Osteocyte (in vitro differentiated cells): Measurements from ENCODE around the gene MANSC4. TPM values are rescaled to one million over a fixed set of nuclear protein-coding genes. Genes with fewer than 3 reads are reported as not detected.

Experiments used
- DNase-seq: peaks from one replicate; pipeline ENCODE4 v3.0.0; 2021; ENCODE audit warnings: mixed read lengths; ENCODE audit not compliant: unreplicated experiment; ENCODE audit errors: extremely low spot score
- H3K27ac Mint-ChIP-seq: one replicate; pipeline ENCODE4 v1.8.0; 2021; ENCODE audit warnings: mild to moderate bottlenecking, mixed read lengths; ENCODE audit not compliant: unreplicated experiment
- H3K27me3 Mint-ChIP-seq: one replicate; pipeline ENCODE4 v1.8.0; 2021; ENCODE audit warnings: mixed read lengths; ENCODE audit not compliant: unreplicated experiment
- H3K36me3 Mint-ChIP-seq: one replicate; pipeline ENCODE4 v1.8.0; 2021; ENCODE audit warnings: mixed read lengths; ENCODE audit not compliant: unreplicated experiment
- H3K4me1 Mint-ChIP-seq: one replicate; pipeline ENCODE4 v1.8.0; 2021; ENCODE audit warnings: mixed read lengths; ENCODE audit not compliant: unreplicated experiment
- H3K4me3 Mint-ChIP-seq: one replicate; pipeline ENCODE4 v1.8.0; 2021; ENCODE audit warnings: mild to moderate bottlenecking, moderate library complexity, mixed read lengths; ENCODE audit not compliant: unreplicated experiment
- H3K9me3 Mint-ChIP-seq: one replicate; pipeline ENCODE4 v1.8.0; 2021; ENCODE audit warnings: mixed read lengths; ENCODE audit not compliant: unreplicated experiment
- CTCF ChIP-seq: fragments of 200-600 bp; sonication (generic); IDR thresholded peaks from 2 replicates; pipeline ENCODE4 v1.5.0; 2021; ENCODE audit warnings: antibody characterized with exemption, mild to moderate bottlenecking, moderate library complexity
- total RNA-seq: library from RNA; stranded (reverse); gene quantifications from 2 replicates; pipeline ENCODE4 v1.2.1, GENCODE V29; 2021

MANSC4 gene
- total RNA-seq, 1 donor from 2014 or later: not detected

GRCh38 chr12:27771481-27772327, 8.3 kb downstream of the MANSC4 start:
- Mint-ChIP-seq H3K27ac (no peak overlapping the region), H3K4me1 (peaks cover 9% of the 10 kb centered on the region), H3K27me3 (no peaks in the 10 kb centered on the region), H3K36me3 (no peaks in the 10 kb centered on the region), H3K4me3 (no peak overlapping the region), H3K9me3 (no peaks in the 10 kb centered on the region)
- no peak for TF ChIP-seq CTCF
- DNase-seq: no peak

- no peak overlapping the region for H3K27ac Mint-ChIP-seq
- peaks cover 9% of the 10 kb centered on the region for H3K4me1 Mint-ChIP-seq
- H3K27me3 Mint-ChIP-seq: no peaks in the 10 kb centered on the region
- TF ChIP-seq CTCF: no peak
- H3K4me3 Mint-ChIP-seq: no peak overlapping the region
- DNase-seq: no peak
- no peaks in the 10 kb centered on the region for H3K9me3 Mint-ChIP-seq
- no peaks in the 10 kb centered on the region for H3K36me3 Mint-ChIP-seq
These were observed 10.8 kb downstream of the MANSC4 start for GRCh38 chr12:27769142-27769673.

- no peaks in the 10 kb centered on the region for H3K36me3 Mint-ChIP-seq
- no peaks in the 10 kb centered on the region for H3K9me3 Mint-ChIP-seq
- TF ChIP-seq CTCF: no peak
These were observed 13.4 kb downstream of the MANSC4 start for GRCh38 chr12:27766587-27766986.

GRCh38 chr12:27762757-27763156, 17.3 kb downstream of the MANSC4 start:
- H3K36me3 Mint-ChIP-seq: no peaks in the 10 kb centered on the region
- no peaks in the 10 kb centered on the region for H3K4me1 Mint-ChIP-seq
- no peaks in the 10 kb centered on the region for H3K27me3 Mint-ChIP-seq
- no peak for DNase-seq
- no peak overlapping the region for H3K4me3 Mint-ChIP-seq
- no peak for TF ChIP-seq CTCF
- no peak overlapping the region for H3K27ac Mint-ChIP-seq
- H3K9me3 Mint-ChIP-seq: no peaks in the 10 kb centered on the region

More at GRCh38 chr12:27766587-27766986, 13.4 kb downstream of the MANSC4 start:
- no peak for DNase-seq
- Mint-ChIP-seq H3K27me3 (no peaks in the 10 kb centered on the region), H3K4me3 (no peak overlapping the region), H3K4me1 (peaks cover 7% of the 10 kb centered on the region), H3K27ac (no peak overlapping the region)

- Mint-ChIP-seq H3K9me3 (no peaks in the 10 kb centered on the region), H3K36me3 (peaks cover 17% of the 10 kb centered on the region), H3K4me3 (no peak overlapping the region), H3K27ac (no peak overlapping the region), H3K4me1 (no peaks in the 10 kb centered on the region), H3K27me3 (no peaks in the 10 kb centered on the region)
- no peak for DNase-seq
- no peak for TF ChIP-seq CTCF
These were observed 23.3 kb downstream of the MANSC4 start for GRCh38 chr12:27756670-27757195.
